Glutamatergic neuron (in vitro differentiated cells): ENCODE measurements around the gene BABAM2. TPM values are rescaled to one million over a fixed set of nuclear protein-coding genes. Genes with fewer than 3 reads are reported as not detected.

Source experiments
- DNase-seq: peaks from one replicate; pipeline ENCODE4 v3.0.0; 2022
- H3K27ac Mint-ChIP-seq: one replicate; pipeline ENCODE4 v1.8.0; 2020; ENCODE audit warnings: mild to moderate bottlenecking, mixed read lengths, inconsistent platforms; ENCODE audit not compliant: unreplicated experiment
- H3K27me3 Mint-ChIP-seq: one replicate; pipeline ENCODE4 v1.8.0; 2020; ENCODE audit warnings: mild to moderate bottlenecking, moderate library complexity, mixed read lengths, inconsistent platforms; ENCODE audit not compliant: unreplicated experiment
- H3K36me3 Mint-ChIP-seq: one replicate; pipeline ENCODE4 v1.8.0; 2020; ENCODE audit warnings: mild to moderate bottlenecking, mixed read lengths, inconsistent platforms; ENCODE audit not compliant: unreplicated experiment
- H3K4me1 Mint-ChIP-seq: one replicate; pipeline ENCODE4 v1.8.0; 2020; ENCODE audit warnings: mild to moderate bottlenecking, low read depth, mixed read lengths, inconsistent platforms; ENCODE audit not compliant: unreplicated experiment
- H3K4me3 Mint-ChIP-seq: one replicate; pipeline ENCODE4 v1.8.0; 2020; ENCODE audit warnings: mild to moderate bottlenecking, mixed read lengths, inconsistent platforms; ENCODE audit not compliant: unreplicated experiment
- H3K9me3 Mint-ChIP-seq: one replicate; pipeline ENCODE4 v1.8.0; 2020; ENCODE audit warnings: mild to moderate bottlenecking, moderate library complexity, mixed read lengths, inconsistent platforms; ENCODE audit not compliant: unreplicated experiment
- CTCF ChIP-seq: fragments of 200-600 bp; sonication (generic); IDR thresholded peaks from one replicate; pipeline ENCODE4 v1.5.0; 2021; ENCODE audit not compliant: partially characterized antibody, unreplicated experiment
- total RNA-seq: library from RNA; stranded (reverse); fragmentation: NEBNext Ultra II Directional; extraction: Animal tissue kit (Norgen Biotek cat#: 25700); gene quantifications from one replicate; pipeline ENCODE4 v1.2.1, GENCODE V29; 2021; ENCODE audit not compliant: unreplicated experiment

The BABAM2 gene
- total RNA-seq, 1 donor from 2014 or later, result 29.9 TPM

GRCh38 chr2:27914041-27914804 is 23.7 kb downstream of the BABAM2 start:
- peaks cover 1% of the 10 kb centered on the region for H3K27me3 Mint-ChIP-seq
- H3K27ac Mint-ChIP-seq, result no peak overlapping the region
- no peaks in the 10 kb centered on the region for H3K4me1 Mint-ChIP-seq

GRCh38 chr2:27914805-27915175 is 24.3 kb downstream of the BABAM2 start:
- DNase-seq, result no peak
- no peaks in the 10 kb centered on the region for H3K36me3 Mint-ChIP-seq
- TF ChIP-seq CTCF, result no peak
- H3K9me3 Mint-ChIP-seq, result no peaks in the 10 kb centered on the region
- H3K4me3 Mint-ChIP-seq, result no peak overlapping the region
- H3K4me1 Mint-ChIP-seq, result no peaks in the 10 kb centered on the region
- H3K27ac Mint-ChIP-seq, result no peak overlapping the region
- peaks cover 1% of the 10 kb centered on the region for H3K27me3 Mint-ChIP-seq

More at GRCh38 chr2:27914041-27914804, 23.7 kb downstream of the BABAM2 start:
- no peak for TF ChIP-seq CTCF
- no peaks in the 10 kb centered on the region for H3K9me3 Mint-ChIP-seq
- H3K36me3 Mint-ChIP-seq, result no peaks in the 10 kb centered on the region
- no peak for DNase-seq
- H3K4me3 Mint-ChIP-seq, result no peak overlapping the region

GRCh38 chr2:27915191-27915590 is 24.7 kb downstream of the BABAM2 start:
- Mint-ChIP-seq H3K36me3 (no peaks in the 10 kb centered on the region), H3K4me3 (no peak overlapping the region)
- TF ChIP-seq CTCF, result no peak

GRCh38 chr2:27915874-27916273 is 25.3 kb downstream of the BABAM2 start:
- H3K36me3 Mint-ChIP-seq, result no peaks in the 10 kb centered on the region
- H3K9me3 Mint-ChIP-seq, result no peaks in the 10 kb centered on the region
- DNase-seq, result no peak
- no peak overlapping the region for H3K4me3 Mint-ChIP-seq
- no peak for TF ChIP-seq CTCF
- no peaks in the 10 kb centered on the region for H3K4me1 Mint-ChIP-seq
- peaks cover 1% of the 10 kb centered on the region for H3K27me3 Mint-ChIP-seq
- no peak overlapping the region for H3K27ac Mint-ChIP-seq

More at GRCh38 chr2:27915191-27915590, 24.7 kb downstream of the BABAM2 start:
- DNase-seq, result no peak
- Mint-ChIP-seq H3K27ac (no peak overlapping the region), H3K27me3 (peaks cover 1% of the 10 kb centered on the region), H3K4me1 (no peaks in the 10 kb centered on the region), H3K9me3 (no peaks in the 10 kb centered on the region)

- no peak for DNase-seq
- Mint-ChIP-seq H3K27ac (no peak overlapping the region), H3K9me3 (no peaks in the 10 kb centered on the region), H3K4me1 (no peaks in the 10 kb centered on the region), H3K4me3 (no peak overlapping the region), H3K27me3 (peaks cover 1% of the 10 kb centered on the region), H3K36me3 (no peaks in the 10 kb centered on the region)
- TF ChIP-seq CTCF, result no peak
These were observed 25.9 kb downstream of the BABAM2 start for GRCh38 chr2:27916293-27916995.
